Right lobe of liver (tissue), 6 donors: Measurements from ENCODE around the gene PCED1A. TPM values are rescaled to one million over a fixed set of nuclear protein-coding genes. Genes with fewer than 3 reads are reported as not detected.

Experiments used
- ATAC-seq, 4 donors: fragments of 200-7000 bp; cut with Tn5 transposase; one replicate each; pipeline ENCODE4 v1.9.1; 2020; ENCODE audit warnings: mild to moderate bottlenecking in 4 of 4, moderate library complexity in 4 of 4
- DNase-seq, 3 donors: peaks; one replicate each; pipeline ENCODE4 v3.0.0-alpha.2; 2020
- H3K27ac ChIP-seq, 3 donors: fragments of 200-600 bp; one replicate each; pipeline ENCODE4 v1.8.0; 2022
- H3K27me3 ChIP-seq, 2 donors: fragments of 200-600 bp; one replicate each; pipeline ENCODE4 v1.8.0; 2022
- H3K36me3 ChIP-seq, 4 donors: fragments of 200-600 bp; sonication (generic) in 1 of 4; one replicate each; pipeline versions ENCODE4 v1.5.1 to v1.8.0; 2017 to 2022; ENCODE audit warnings: control low read depth in 1 of 4
- H3K4me1 ChIP-seq, 4 donors: fragments of 200-600 bp; sonication (generic) in 1 of 4; one replicate each; pipeline versions ENCODE4 v1.5.1 to v1.8.0; 2017 to 2022; ENCODE audit warnings: control low read depth in 1 of 4
- H3K4me3 ChIP-seq, 3 donors: fragments of 200-600 bp; one replicate each; pipeline ENCODE4 v1.8.0; 2022
- H3K9me3 ChIP-seq, 4 donors: fragments of 200-600 bp; sonication (generic) in 1 of 4; one replicate each; pipeline versions ENCODE4 v1.5.1 to v1.8.0; 2017 to 2022; ENCODE audit warnings: control low read depth in 1 of 4
- POLR2A ChIP-seq: fragments of 450-650 bp; IDR thresholded peaks from one replicate; pipeline ENCODE4 v1.6.1; 2017; ENCODE audit warnings: antibody characterized with exemption, mild to moderate bottlenecking
- WGBS: methylation state at CpG from one replicate; pipeline ENCODE4 v1.1.6; 2018; ENCODE audit warnings: low coverage, low lambda C conversion rate; ENCODE audit not compliant: insufficient coverage; ENCODE audit errors: missing lambda C conversion rate; 5-methylcytosine and 5-hydroxymethylcytosine counted together
- intact Hi-C, 2 donors: fragments of 100-400 bp; cut with DNase I; formaldehyde crosslinking; loops; one replicate each; pipeline versions ENCODE4 v1.11.2 to v1.14.1; 2022
- total RNA-seq, 6 experiments: library from RNA; depleted of rRNA in 2 of 6; stranded (reverse); fragments of >200 nt in 2 of 6; fragmentation: NEBNext Ultra II Directional in 3 of 6; extraction: Animal tissue kit (Norgen Biotek cat#: 25700) in 3 of 6; gene quantifications; one replicate each; pipeline versions ENCODE4 v1.1.0 to v1.2.4, GENCODE V29; 2016 to 2023
- TF ChIP-seq, protein P1 (sequence below), 4 donors: fragments of 200-600 bp in 3 of 4; fragments of 450-650 bp in 1 of 4; IDR thresholded peaks; one replicate each; pipeline versions ENCODE4 v1.5.1 to v1.8.0; 2016 to 2022; ENCODE audit warnings: antibody characterized with exemption in 4 of 4, mild to moderate bottlenecking in 2 of 4
- donor health status: DM: no; HTN: yes; CAD: no.
- donor health status: DM: no; HTN: no; CAD: no.
- donor health status: DM: no; HTN: no; CAD: no.
- donor health status: DM: no; HTN: yes; CAD: no.
- donor health status: DM: no; HTN: yes; CAD: no.

Gene PCED1A
- total RNA-seq, 6 experiments from 2014 or later, result 9.6 to 22.2 (median 18.6) TPM

GRCh38 chr20:2799271-2799670, 41.2 kb downstream of the PCED1A start:
- no peak overlapping the region for H3K4me3 ChIP-seq

GRCh38 chr20:2798814-2799213, 41.6 kb downstream of the PCED1A start:
- Histone ChIP-seq H3K4me3 (no peak overlapping the region), H3K9me3 (no peaks in the 10 kb centered on the region), H3K27me3 (no peaks in the 10 kb centered on the region), H3K27ac (no peak overlapping the region), H3K36me3 (no peaks in the 10 kb centered on the region), H3K4me1 (no peaks in the 10 kb centered on the region)
- 57% methylated on average over 3 of the region's 6 CpGs for WGBS
- intact Hi-C loops, result no loop called here
- TF ChIP-seq POLR2A, result no peak
- TF ChIP-seq, protein P1, sequence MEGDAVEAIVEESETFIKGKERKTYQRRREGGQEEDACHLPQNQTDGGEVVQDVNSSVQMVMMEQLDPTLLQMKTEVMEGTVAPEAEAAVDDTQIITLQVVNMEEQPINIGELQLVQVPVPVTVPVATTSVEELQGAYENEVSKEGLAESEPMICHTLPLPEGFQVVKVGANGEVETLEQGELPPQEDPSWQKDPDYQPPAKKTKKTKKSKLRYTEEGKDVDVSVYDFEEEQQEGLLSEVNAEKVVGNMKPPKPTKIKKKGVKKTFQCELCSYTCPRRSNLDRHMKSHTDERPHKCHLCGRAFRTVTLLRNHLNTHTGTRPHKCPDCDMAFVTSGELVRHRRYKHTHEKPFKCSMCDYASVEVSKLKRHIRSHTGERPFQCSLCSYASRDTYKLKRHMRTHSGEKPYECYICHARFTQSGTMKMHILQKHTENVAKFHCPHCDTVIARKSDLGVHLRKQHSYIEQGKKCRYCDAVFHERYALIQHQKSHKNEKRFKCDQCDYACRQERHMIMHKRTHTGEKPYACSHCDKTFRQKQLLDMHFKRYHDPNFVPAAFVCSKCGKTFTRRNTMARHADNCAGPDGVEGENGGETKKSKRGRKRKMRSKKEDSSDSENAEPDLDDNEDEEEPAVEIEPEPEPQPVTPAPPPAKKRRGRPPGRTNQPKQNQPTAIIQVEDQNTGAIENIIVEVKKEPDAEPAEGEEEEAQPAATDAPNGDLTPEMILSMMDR (IDR thresholded peaks at IDR 0.05), result no peak
- ATAC-seq, result no peak
- peak in 1 of 3 donors; percentile 22 for DNase-seq

More at GRCh38 chr20:2799271-2799670, 41.2 kb downstream of the PCED1A start:
- no peak overlapping the region for H3K27ac ChIP-seq
- no peaks in the 10 kb centered on the region for H3K9me3 ChIP-seq
- H3K36me3 ChIP-seq, result no peaks in the 10 kb centered on the region
- WGBS, result 53% methylated on average over 9 of the region's 9 CpGs
- ATAC-seq, result no peak
- no peaks in the 10 kb centered on the region for H3K4me1 ChIP-seq
- DNase-seq, result peak in 1 of 3 donors; percentile 35
- TF ChIP-seq, protein P1 (IDR thresholded peaks at IDR 0.05), result no peak
- intact Hi-C loops, result no loop called here
- no peaks in the 10 kb centered on the region for H3K27me3 ChIP-seq

- ATAC-seq, result no peak
- 100% methylated on average over 2 of the region's 19 CpGs for WGBS
Observed at GRCh38 chr20:2798095-2798805, 42.2 kb downstream of the PCED1A start.

GRCh38 chr20:2797136-2797983, 43.1 kb downstream of the PCED1A start:
- Histone ChIP-seq H3K36me3 (no peaks in the 10 kb centered on the region), H3K4me1 (no peaks in the 10 kb centered on the region), H3K4me3 (no peak overlapping the region), H3K27ac (no peak overlapping the region), H3K27me3 (no peaks in the 10 kb centered on the region), H3K9me3 (no peaks in the 10 kb centered on the region)
- ATAC-seq (no peak), DNase-seq (peak in 1 of 3 donors; percentile 22)
- intact Hi-C loops, result no loop called here
- WGBS, result 60% methylated on average over 1 of the region's 16 CpGs
- TF ChIP-seq, protein P1 (IDR thresholded peaks at IDR 0.05), result no peak
- TF ChIP-seq POLR2A, result no peak

More at GRCh38 chr20:2798095-2798805, 42.2 kb downstream of the PCED1A start:
- Histone ChIP-seq H3K36me3 (no peaks in the 10 kb centered on the region), H3K4me3 (no peak overlapping the region), H3K4me1 (no peaks in the 10 kb centered on the region), H3K9me3 (no peaks in the 10 kb centered on the region), H3K27me3 (no peaks in the 10 kb centered on the region), H3K27ac (no peak overlapping the region)
- intact Hi-C loops, result no loop called here
- TF ChIP-seq, protein P1 (IDR thresholded peaks at IDR 0.05), result no peak
- TF ChIP-seq POLR2A, result no peak
- peak in 1 of 3 donors; percentile 38 for DNase-seq
